Lower lobe of right lung (tissue), 2 donors: Measurements from ENCODE around the gene CDH2. TPM values are rescaled to one million over a fixed set of nuclear protein-coding genes. Genes with fewer than 3 reads are reported as not detected.

ENCODE experiments used
- ATAC-seq, 2 donors: fragments of 200-7000 bp; cut with Tn5 transposase; one replicate each; pipeline ENCODE4 v1.9.1; 2020 to 2022; ENCODE audit warnings: mild to moderate bottlenecking in 2 of 2, moderate library complexity in 2 of 2
- DNase-seq: peaks from one replicate; pipeline ENCODE4 v3.0.0-alpha.2; 2020
- H3K27ac ChIP-seq: fragments of 200-600 bp; one replicate; pipeline ENCODE4 v1.8.0; 2022
- H3K27me3 ChIP-seq: fragments of 200-600 bp; one replicate; pipeline ENCODE4 v1.8.0; 2022; ENCODE audit warnings: low read depth
- H3K36me3 ChIP-seq: fragments of 200-600 bp; one replicate; pipeline ENCODE4 v1.8.0; 2022; ENCODE audit warnings: mild to moderate bottlenecking
- H3K4me1 ChIP-seq: fragments of 200-600 bp; one replicate; pipeline ENCODE4 v1.8.0; 2022
- H3K4me3 ChIP-seq: fragments of 200-600 bp; one replicate; pipeline ENCODE4 v1.8.0; 2022; ENCODE audit warnings: mild to moderate bottlenecking
- H3K9me3 ChIP-seq: fragments of 200-600 bp; one replicate; pipeline ENCODE4 v1.8.0; 2022
- intact Hi-C: fragments of 100-400 bp; cut with DNase I; formaldehyde crosslinking; loops from one replicate; pipeline ENCODE4 v1.11.0; 2022
- total RNA-seq: library from RNA; stranded (reverse); fragmentation: NEBNext Ultra II Directional; extraction: Animal tissue kit (Norgen Biotek cat#: 25700); gene quantifications from one replicate; pipeline ENCODE4 v1.2.1, GENCODE V29; 2021
- TF ChIP-seq, protein P1 (sequence below): fragments of 200-600 bp; IDR thresholded peaks from one replicate; pipeline ENCODE4 v1.8.0; 2022; ENCODE audit warnings: antibody characterized with exemption, mild to moderate bottlenecking
- donor health status: DM: no; HTN: yes; CAD: no; lungs with severe emphysema.

The CDH2 gene
- total RNA-seq, 1 donor from 2014 or later = 0.68 TPM

DNA sequence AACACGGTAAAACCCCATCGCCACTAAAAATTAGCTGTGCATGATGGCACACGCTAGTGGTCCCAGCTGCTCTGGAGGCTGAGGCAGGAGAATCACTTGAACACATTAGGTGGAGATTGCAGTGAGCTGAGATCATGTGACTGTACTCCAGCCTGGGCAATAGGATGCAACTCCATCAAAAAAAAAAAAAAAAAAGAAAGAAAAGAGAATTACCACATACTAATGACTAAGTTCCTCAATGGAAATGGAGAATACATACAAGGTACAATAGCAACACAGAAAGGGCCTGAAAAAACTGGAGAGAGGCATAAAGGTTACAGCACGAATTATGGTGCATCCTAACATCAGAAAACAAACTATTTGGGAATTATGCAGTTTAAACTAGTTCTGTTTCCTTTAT lies 81.3 kb downstream of the CDH2 start:
- Histone ChIP-seq H3K27ac (no peak overlapping the region), H3K36me3 (no peaks in the 10 kb centered on the region), H3K4me1 (no peaks in the 10 kb centered on the region), H3K9me3 (no peaks in the 10 kb centered on the region), H3K4me3 (no peak overlapping the region), H3K27me3 (no peaks in the 10 kb centered on the region)
- intact Hi-C loops = no loop called here
- TF ChIP-seq, protein P1, sequence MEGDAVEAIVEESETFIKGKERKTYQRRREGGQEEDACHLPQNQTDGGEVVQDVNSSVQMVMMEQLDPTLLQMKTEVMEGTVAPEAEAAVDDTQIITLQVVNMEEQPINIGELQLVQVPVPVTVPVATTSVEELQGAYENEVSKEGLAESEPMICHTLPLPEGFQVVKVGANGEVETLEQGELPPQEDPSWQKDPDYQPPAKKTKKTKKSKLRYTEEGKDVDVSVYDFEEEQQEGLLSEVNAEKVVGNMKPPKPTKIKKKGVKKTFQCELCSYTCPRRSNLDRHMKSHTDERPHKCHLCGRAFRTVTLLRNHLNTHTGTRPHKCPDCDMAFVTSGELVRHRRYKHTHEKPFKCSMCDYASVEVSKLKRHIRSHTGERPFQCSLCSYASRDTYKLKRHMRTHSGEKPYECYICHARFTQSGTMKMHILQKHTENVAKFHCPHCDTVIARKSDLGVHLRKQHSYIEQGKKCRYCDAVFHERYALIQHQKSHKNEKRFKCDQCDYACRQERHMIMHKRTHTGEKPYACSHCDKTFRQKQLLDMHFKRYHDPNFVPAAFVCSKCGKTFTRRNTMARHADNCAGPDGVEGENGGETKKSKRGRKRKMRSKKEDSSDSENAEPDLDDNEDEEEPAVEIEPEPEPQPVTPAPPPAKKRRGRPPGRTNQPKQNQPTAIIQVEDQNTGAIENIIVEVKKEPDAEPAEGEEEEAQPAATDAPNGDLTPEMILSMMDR = no peak
- ATAC-seq (no peak), DNase-seq (no peak)

DNA sequence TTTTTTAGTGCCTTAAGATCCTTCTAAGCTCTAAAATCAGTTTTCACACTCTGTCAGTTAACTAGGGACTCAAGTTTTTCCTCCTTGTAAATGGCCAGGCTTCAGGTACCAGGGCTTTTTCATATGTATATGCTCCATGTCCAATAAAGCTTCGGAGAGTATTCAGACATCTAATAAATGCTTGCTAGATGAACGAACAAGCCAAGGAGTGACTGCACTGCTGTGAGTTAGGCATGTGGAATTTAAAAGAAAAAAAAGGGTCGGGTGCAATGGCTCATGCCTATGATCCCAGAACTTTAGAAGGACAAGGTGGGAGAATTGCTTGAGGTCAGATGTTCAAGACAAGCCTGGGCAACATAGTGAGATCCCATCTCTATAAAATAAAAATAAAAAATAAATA lies 81.9 kb downstream of the CDH2 start:
- ATAC-seq = no peak

DNA sequence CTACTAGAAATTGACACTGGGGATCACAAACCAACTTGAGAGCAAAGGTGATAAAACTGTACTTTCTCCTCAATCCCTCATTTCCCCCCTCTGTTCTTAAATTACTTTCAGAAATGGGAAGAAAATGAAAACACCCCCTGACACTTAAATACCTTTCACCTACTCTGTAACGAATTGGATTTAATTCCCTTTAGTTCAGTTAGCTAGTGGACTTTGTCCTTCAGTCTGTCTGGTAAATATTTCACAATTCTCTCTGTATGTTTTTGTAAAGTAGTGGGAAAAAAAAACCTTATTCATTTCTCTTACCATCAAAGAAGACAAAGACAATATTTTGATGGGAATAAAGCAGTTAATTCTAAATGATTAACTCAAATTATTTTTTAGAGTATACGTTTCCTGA lies 85.7 kb downstream of the CDH2 start:
- intact Hi-C loops = no loop called here
- Histone ChIP-seq H3K4me3 (no peak overlapping the region), H3K9me3 (no peaks in the 10 kb centered on the region), H3K4me1 (no peaks in the 10 kb centered on the region), H3K27ac (no peak overlapping the region), H3K36me3 (no peaks in the 10 kb centered on the region), H3K27me3 (no peaks in the 10 kb centered on the region)
- no peak for ATAC-seq
- no peak for DNase-seq
- TF ChIP-seq, protein P1 = no peak

More for the DNA sequence above, 81.9 kb downstream of the CDH2 start:
- no peak overlapping the region for H3K27ac ChIP-seq
- no peaks in the 10 kb centered on the region for H3K36me3 ChIP-seq
- intact Hi-C loops = no loop called here
- no peak overlapping the region for H3K4me3 ChIP-seq
- no peaks in the 10 kb centered on the region for H3K27me3 ChIP-seq
- TF ChIP-seq, protein P1 = no peak
- H3K4me1 ChIP-seq = no peaks in the 10 kb centered on the region
- no peak for DNase-seq
- no peaks in the 10 kb centered on the region for H3K9me3 ChIP-seq

DNA sequence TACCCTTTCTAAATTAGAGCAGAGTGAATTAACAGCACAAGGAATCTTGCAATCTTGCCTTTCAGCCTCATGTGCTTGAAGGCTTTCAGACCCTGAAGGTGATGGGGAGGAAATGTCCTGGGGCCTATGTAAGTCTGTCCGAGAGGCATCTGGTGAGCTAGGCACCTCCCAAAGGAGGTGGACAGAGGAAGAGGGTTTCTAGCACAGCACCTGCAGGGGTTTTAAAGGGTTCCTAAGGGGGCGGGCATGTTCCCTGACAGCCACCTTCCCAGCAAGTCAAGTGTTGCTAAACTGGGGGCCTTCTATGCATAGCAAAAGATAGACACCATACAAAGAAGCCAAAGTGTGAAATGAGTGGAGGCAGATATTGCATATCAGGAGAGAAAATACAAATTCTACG lies 88.5 kb downstream of the CDH2 start:
- H3K9me3 ChIP-seq = no peaks in the 10 kb centered on the region
- no peaks in the 10 kb centered on the region for H3K36me3 ChIP-seq
- H3K27ac ChIP-seq = no peak overlapping the region
- TF ChIP-seq, protein P1 = no peak
- DNase-seq (no peak), ATAC-seq (no peak)
- no peaks in the 10 kb centered on the region for H3K27me3 ChIP-seq
- intact Hi-C loops = no loop called here
- H3K4me1 ChIP-seq = no peaks in the 10 kb centered on the region
- H3K4me3 ChIP-seq = no peak overlapping the region

DNA sequence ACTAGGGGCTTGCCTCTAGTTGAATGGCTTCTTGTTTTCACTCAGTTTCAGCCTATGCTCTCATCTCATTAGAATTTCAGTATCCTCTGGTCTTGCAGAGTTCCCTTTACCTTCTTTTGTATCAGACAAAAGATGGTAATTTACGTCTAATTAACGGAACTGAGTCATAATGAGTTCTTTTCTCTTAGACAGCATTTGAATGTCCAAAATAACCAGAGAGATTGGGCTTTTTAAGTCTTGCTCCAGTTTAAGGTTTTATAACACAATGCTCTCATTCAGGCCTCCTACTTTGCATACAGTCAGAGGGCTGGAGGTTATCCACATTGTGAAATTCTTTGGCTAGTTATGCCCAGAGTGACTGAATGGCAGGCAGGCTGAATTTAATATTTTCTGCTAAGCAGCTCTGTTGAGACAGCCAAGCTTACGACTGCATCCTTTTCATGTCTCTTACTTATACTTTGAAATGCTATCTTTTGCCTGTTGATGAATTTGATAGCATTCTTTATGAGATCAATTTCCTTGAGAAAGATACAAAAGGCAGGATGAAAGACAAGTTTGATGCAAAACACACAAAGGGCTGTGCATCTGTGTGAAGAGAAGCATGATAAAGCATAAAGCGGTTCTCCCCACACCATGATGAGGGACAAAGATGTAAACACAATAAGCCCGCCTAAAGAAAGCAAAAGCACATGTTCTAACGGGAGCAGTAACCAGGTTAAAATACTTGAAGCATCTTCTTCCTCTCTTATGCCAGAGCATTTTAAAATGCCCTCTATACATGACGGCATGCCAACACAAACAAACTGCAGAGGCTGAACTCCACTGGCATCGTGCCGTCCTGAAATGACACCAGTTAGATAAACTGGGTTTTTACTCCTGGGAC lies 90.0 kb downstream of the CDH2 start:
- Histone ChIP-seq H3K27ac (no peak overlapping the region), H3K36me3 (no peaks in the 10 kb centered on the region), H3K27me3 (no peaks in the 10 kb centered on the region), H3K4me3 (no peak overlapping the region), H3K9me3 (no peaks in the 10 kb centered on the region), H3K4me1 (no peaks in the 10 kb centered on the region)
- intact Hi-C loops = no loop called here
- TF ChIP-seq, protein P1 = no peak
- DNase-seq (no peak), ATAC-seq (no peak)
